ENCODE data around the gene CACNA1H.

The CACNA1H gene

GRCh38 chr16:1140582-1141162, 12.2 kb upstream of the CACNA1H start:
- DNase-seq (ENCODE audit: extremely low read depth in 1 of 2, low read depth in 1 of 2), result no peak

DNA sequence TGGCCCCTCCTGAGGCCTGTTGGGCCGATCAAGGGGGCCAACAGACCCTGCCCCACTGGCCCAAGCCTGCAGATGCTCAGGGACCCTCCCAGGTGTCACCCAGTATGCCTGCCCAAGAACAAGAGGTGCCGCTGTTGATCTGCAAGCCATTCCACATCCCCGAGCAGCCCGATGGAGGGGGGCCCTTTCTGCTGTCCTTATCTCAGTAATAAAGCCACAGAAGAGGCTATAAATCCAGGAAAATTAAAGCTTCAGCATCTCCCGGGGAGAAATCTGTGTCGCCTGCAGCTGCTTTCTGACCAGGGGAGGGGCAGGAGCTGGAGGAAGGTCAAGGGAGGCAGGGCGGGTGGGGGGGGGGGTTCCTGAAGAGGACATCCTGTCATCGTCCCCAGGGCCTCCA, 11.7 kb upstream of the CACNA1H start:
- DNase-seq (ENCODE audit: extremely low read depth in 1 of 2, low read depth in 1 of 2), result no peak

GRCh38 chr16:1141716-1142115, 11.2 kb upstream of the CACNA1H start:
- DNase-seq (ENCODE audit: extremely low read depth in 1 of 2, low read depth in 1 of 2), result no peak

DNA sequence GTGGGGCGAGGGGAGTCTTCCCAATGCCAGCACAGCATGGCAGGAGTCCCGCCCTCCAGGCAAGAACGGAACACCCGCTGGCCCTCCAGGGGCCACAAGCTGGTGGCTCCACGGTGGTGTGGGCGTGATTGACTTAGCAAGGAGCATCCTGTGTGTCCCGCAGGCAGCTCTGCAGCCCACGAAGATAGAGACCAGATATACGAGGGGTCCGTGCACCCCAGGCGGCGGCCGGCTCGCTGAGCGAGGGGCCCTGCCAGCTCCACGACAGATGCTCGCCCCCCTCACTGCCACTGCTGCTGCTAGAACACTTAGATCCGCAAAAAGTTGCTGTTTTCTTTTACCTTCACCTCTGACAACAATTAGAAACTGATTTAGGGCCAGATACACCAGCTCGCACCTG, 10.0 kb upstream of the CACNA1H start:
- no peak for DNase-seq (ENCODE audit: extremely low read depth in 1 of 2, low read depth in 1 of 2)

- no peak for DNase-seq (ENCODE audit: extremely low read depth in 1 of 2, low read depth in 1 of 2)
These were observed 9.0 kb upstream of the CACNA1H start for GRCh38 chr16:1143761-1144450.

DNA sequence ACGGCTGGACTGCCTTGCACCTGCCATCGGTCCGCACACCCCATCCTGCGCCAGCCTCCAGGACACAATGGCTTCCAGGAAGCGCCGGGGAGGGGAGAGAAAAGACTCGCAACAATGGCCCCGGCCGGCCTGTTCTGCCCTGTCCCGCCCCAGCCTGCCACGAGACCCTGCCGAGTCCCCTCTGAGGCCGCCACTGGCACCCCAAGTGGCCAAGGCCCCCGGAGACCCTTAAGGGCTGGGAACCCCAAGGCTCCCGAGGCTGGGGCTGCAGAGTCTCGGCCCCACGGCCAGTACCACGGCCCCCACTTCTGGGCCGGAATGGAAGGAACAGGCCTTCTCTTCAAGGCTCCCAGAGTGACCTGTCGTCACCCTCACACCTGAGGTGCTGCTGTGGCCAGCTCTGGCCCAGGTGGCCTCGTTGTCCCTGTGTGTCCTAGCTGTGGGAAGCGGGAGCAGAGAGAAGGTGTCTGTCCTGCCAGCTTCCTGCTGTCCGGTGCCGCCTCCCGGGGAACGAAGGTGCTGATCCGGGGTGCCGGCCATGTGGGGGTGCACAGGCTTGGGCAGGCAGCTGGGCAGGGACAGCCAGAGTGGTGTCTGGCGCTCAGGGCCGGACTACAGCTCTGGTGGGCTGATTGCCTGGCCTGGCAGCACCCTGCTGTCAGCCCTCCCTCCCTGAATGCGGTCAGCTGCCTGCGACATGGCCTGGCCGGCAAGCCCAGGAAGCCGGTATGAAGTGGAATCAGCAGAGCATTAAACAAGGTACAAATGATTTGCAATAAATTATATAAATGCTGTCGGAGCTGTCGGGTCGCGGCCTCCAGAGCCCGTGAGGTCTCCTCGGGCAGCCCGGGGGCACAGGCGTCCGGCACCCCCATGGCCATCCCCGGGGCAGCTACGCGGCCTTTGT, 8.2 kb upstream of the CACNA1H start:
- no peak for DNase-seq (ENCODE audit: extremely low read depth in 1 of 2, low read depth in 1 of 2)

GRCh38 chr16:1145383-1146100, 7.4 kb upstream of the CACNA1H start:
- no peak for DNase-seq (ENCODE audit: extremely low read depth in 1 of 2, low read depth in 1 of 2)

GRCh38 chr16:1146409-1146808, 6.5 kb upstream of the CACNA1H start:
- no peak for DNase-seq (ENCODE audit: extremely low read depth in 1 of 2, low read depth in 1 of 2)

GRCh38 chr16:1147027-1147426, 5.9 kb upstream of the CACNA1H start:
- no peak for DNase-seq (ENCODE audit: extremely low read depth in 1 of 2, low read depth in 1 of 2)

DNA sequence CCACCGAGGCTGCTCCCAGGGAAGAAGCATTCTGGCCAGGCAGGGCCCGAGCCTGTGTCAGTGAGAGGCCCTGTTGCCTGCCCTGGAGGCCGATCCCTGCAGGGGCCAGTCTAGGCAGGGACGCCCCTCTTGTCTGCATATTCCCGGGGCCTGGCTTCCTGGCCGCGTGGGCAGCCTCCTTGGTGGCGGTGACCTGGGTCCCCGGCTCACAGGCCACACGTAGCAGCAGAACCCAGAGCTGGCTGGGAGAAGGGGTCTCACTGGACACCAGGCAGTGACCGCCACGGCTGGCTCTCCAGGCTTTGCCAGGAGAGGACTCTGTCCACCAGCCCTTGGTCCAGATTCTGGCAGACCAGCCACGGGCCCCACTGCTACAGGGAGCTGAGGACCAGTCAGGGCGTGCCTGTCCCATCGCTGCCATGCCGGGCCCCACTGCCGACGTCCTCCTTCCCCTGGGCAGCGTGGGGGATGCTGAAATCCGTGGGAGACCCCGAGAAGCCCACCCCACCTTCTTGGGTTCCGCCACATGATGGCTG, 3.7 kb upstream of the CACNA1H start:
- no peak for DNase-seq (ENCODE audit: extremely low read depth in 1 of 2, low read depth in 1 of 2)

- DNase-seq (ENCODE audit: extremely low read depth in 1 of 2, low read depth in 1 of 2), result no peak
These were observed 2.4 kb upstream of the CACNA1H start for GRCh38 chr16:1150511-1150982.

- DNase-seq (ENCODE audit: extremely low read depth in 1 of 2, low read depth in 1 of 2), result no peak
These were observed 1.3 kb upstream of the CACNA1H start for GRCh38 chr16:1151424-1152122.

GRCh38 chr16:1152123-1152638, 725 bp upstream of the CACNA1H start:
- no peak for DNase-seq (ENCODE audit: extremely low read depth in 1 of 2, low read depth in 1 of 2)

GRCh38 chr16:1153480-1154160, 714 bp downstream of the CACNA1H start:
- DNase-seq (ENCODE audit: extremely low read depth in 1 of 2, low read depth in 1 of 2), result no peak

DNA sequence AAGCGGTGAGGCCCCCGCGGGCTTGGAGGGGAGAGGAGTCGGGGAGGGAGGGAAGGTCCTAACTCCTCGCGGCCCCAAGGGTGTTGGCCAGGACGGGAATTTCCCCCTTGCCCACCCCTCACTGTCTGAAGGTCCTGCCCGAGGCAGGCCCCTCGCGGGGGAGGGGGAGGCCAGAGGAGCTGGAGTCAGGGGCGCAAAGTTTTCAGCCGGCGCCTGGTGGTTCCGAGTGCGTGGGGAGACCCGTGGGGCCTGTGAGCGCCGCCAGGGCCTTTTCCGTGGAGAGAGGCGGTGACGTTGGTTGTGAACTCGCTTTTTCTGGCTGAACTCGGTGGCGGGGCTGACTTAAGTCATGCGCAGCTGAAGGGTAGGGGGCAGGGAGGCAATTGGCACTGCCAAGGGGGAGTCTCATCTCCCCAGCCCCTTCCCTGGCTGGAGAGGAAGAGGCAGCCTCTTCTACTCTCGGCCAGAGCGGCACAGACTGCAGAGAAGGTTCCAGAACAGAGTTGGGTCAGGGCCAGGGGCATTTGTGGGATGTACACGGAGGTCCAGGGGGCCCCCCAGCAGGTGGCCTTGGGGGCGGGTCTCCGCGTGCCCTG, 1.5 kb downstream of the CACNA1H start:
- no peak for DNase-seq (ENCODE audit: extremely low read depth in 1 of 2, low read depth in 1 of 2)

DNA sequence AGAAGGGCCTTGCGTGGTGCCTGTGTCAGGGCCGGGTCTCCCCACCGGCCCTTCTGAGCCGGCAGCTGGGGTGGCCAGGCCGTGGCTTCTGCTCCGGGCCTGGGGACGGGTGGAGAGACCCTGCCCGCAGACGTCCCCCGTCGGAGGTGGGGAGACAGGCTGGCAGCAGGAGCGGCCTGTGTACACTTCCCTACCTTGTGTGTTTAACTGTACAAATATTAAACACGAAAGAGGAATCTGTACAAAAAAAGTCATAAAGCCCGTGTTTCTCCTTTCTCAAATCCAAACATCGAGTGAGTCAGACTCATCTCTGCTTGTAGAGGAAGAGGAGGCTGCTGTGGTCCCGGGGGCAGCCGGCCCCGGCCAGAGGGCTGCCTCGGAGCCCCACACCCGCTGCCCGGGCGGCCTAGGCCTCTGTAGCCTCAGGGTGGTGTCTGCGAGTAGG, 2.0 kb downstream of the CACNA1H start:
- no peak for DNase-seq (ENCODE audit: extremely low read depth in 1 of 2, low read depth in 1 of 2)

GRCh38 chr16:1155353-1156054, 2.6 kb downstream of the CACNA1H start:
- no peak for DNase-seq (ENCODE audit: extremely low read depth in 1 of 2, low read depth in 1 of 2)
